Activated CD8-positive, alpha-beta T cell treated with anti-CD3 and anti-CD28 coated beads for 36 hours (primary cell): ENCODE results near the gene HOXA10. TPM values are rescaled to one million over a fixed set of nuclear protein-coding genes. Genes with fewer than 3 reads are reported as not detected.

Experiments
- ATAC-seq: fragments of 200-7000 bp; cut with Tn5 transposase; one replicate; pipeline ENCODE4 v1.10.0; 2021; ENCODE audit warnings: mild to moderate bottlenecking, moderate library complexity
- CTCF ChIA-PET: fragments of 350-600 bp; sonication (Branson Sonifier 250); formaldehyde crosslinking; loops from one replicate; lab custom pipeline; 2021; ENCODE audit warnings: antibody characterized with exemption; lab: Charles Lee
- POLR2A ChIA-PET: fragments of 350-600 bp; sonication (Branson Sonifier 250); formaldehyde crosslinking; loops from one replicate; lab custom pipeline; 2021; ENCODE audit warnings: antibody characterized with exemption; lab: Charles Lee
- DNase-seq: peaks from one replicate; pipeline ENCODE4 v3.0.0-alpha.2; 2020
- H3K27ac Mint-ChIP-seq: one replicate; pipeline ENCODE4 v1.8.0; 2021; ENCODE audit warnings: mild to moderate bottlenecking, mixed read lengths
- H3K27me3 Mint-ChIP-seq: one replicate; pipeline ENCODE4 v1.8.0; 2021; ENCODE audit warnings: mixed read lengths
- H3K36me3 Mint-ChIP-seq: one replicate; pipeline ENCODE4 v1.8.0; 2021; ENCODE audit warnings: low read depth, mixed read lengths
- H3K4me1 Mint-ChIP-seq: one replicate; pipeline ENCODE4 v1.8.0; 2021; ENCODE audit warnings: low read depth, mixed read lengths
- H3K4me3 Mint-ChIP-seq: one replicate; pipeline ENCODE4 v1.8.0; 2021; ENCODE audit warnings: mild to moderate bottlenecking, moderate library complexity, mixed read lengths
- H3K9me3 Mint-ChIP-seq: one replicate; pipeline ENCODE4 v1.8.0; 2021; ENCODE audit warnings: mixed read lengths
- CTCF ChIP-seq: fragments of 200-600 bp; IDR thresholded peaks from one replicate; pipeline ENCODE4 v1.8.0; 2022; ENCODE audit warnings: antibody characterized with exemption, mild to moderate bottlenecking
- intact Hi-C: fragments of 100-400 bp; cut with micrococcal nuclease; formaldehyde crosslinking; loops from one replicate; pipeline ENCODE4 v1.10.0; 2022
- total RNA-seq, 2 experiments: library from RNA; stranded (reverse); gene quantifications; one replicate each; pipeline ENCODE4 v1.2.3, GENCODE V29; 2021

HOXA10 gene
- total RNA-seq, 2 experiments from 2014 or later: not detected

- intact Hi-C loops: loop anchor here (2.0 to 10.0 kb wide), 3 partner anchors 38 to 720 kb away; partner anchors contain the start of genes EVX1 and HOXA9
- POLR2A ChIA-PET: no interaction called here
- H3K27ac Mint-ChIP-seq: no peak overlapping the region
- CTCF ChIA-PET: interaction anchor here (0.6 to 1.1 kb wide), 3 partner anchors 9 to 17 kb away, joined by 3 to 5 read pairs (median 4); no protein-coding TSS in a partner anchor
- no peak for DNase-seq
- peaks cover 90% of the 10 kb centered on the region for H3K27me3 Mint-ChIP-seq
- no peak for ATAC-seq
- H3K4me3 Mint-ChIP-seq: no peak overlapping the region
- TF ChIP-seq CTCF: no peak
- H3K36me3 Mint-ChIP-seq: no peaks in the 10 kb centered on the region
- H3K9me3 Mint-ChIP-seq: no peaks in the 10 kb centered on the region
- peaks cover 27% of the 10 kb centered on the region for H3K4me1 Mint-ChIP-seq
Observed at GRCh38 chr7:27204851-27205322, 30.8 kb upstream of the HOXA10 start.

- DNase-seq: no peak
- ChIA-PET CTCF (interaction anchor here (0.6 to 1.1 kb wide), 3 partner anchors 8 to 16 kb away, joined by 3 to 5 read pairs (median 4); no protein-coding TSS in a partner anchor), POLR2A (no interaction called here)
- intact Hi-C loops: loop anchor here (2.0 to 10.0 kb wide), 3 partner anchors 37 to 721 kb away; partner anchors contain the start of genes EVX1 and HOXA9
- Mint-ChIP-seq H3K27ac (no peak overlapping the region), H3K36me3 (no peaks in the 10 kb centered on the region), H3K27me3 (peaks cover 85% of the 10 kb centered on the region), H3K9me3 (no peaks in the 10 kb centered on the region), H3K4me1 (peaks cover 27% of the 10 kb centered on the region), H3K4me3 (no peak overlapping the region)
- no peak for TF ChIP-seq CTCF
- ATAC-seq: no peak
Observed at GRCh38 chr7:27203964-27204594, 30.0 kb upstream of the HOXA10 start.

GRCh38 chr7:27203365-27203953 lies 29.3 kb upstream of the HOXA10 start:
- ATAC-seq (no peak), DNase-seq (no peak)
- TF ChIP-seq CTCF: no peak
- Mint-ChIP-seq H3K9me3 (no peaks in the 10 kb centered on the region), H3K36me3 (no peaks in the 10 kb centered on the region), H3K27me3 (peaks cover 85% of the 10 kb centered on the region), H3K4me1 (peaks cover 32% of the 10 kb centered on the region), H3K27ac (no peak overlapping the region), H3K4me3 (no peak overlapping the region)
- intact Hi-C loops: loop anchor here (5.0 to 10.0 kb wide), 2 partner anchors 36 to 721 kb away; partner anchors contain the start of gene HOXA9
- ChIA-PET POLR2A (no interaction called here), CTCF (interaction anchor here (0.9 kb wide), 1 partner anchor 543 kb away, joined by 3 read pairs; no protein-coding TSS in a partner anchor)

DNA sequence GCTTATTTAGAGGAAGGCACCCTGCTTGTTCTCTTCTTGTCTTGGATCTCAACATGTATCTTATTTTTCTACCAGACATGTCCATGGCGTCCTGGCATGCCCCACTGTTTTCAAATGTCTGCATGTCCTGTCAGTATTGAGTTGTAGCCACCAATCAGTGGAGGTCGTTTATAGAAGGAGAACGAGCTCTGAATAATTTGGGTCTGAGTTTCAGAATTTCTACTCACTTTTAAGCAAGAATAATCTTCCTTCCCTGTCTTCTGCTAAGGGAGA lies 28.7 kb upstream of the HOXA10 start:
- POLR2A ChIA-PET: no interaction called here
- DNase-seq (no peak), ATAC-seq (no peak)
- Mint-ChIP-seq H3K27me3 (peaks cover 86% of the 10 kb centered on the region), H3K4me3 (no peak overlapping the region), H3K4me1 (peaks cover 37% of the 10 kb centered on the region), H3K9me3 (no peaks in the 10 kb centered on the region), H3K27ac (no peak overlapping the region), H3K36me3 (no peaks in the 10 kb centered on the region)
- no peak for TF ChIP-seq CTCF
- CTCF ChIA-PET: interaction anchor here (0.9 to 2.3 kb wide), 2 partner anchors 8 to 543 kb away, joined by 3 to 8 read pairs; no protein-coding TSS in a partner anchor
- intact Hi-C loops: loop anchor here (5.0 to 10.0 kb wide), 2 partner anchors 35 to 722 kb away; partner anchors contain the start of gene HOXA9
